SU-DHL-6 (cell line): ENCODE results near the gene CLCA1.

Experiments used
- H2AFZ ChIP-seq: fragments of 200-600 bp; sonication (generic); 2 replicates; pipeline ENCODE4 v1.6.1; 2014; ENCODE audit warnings: low read depth, mild to moderate bottlenecking, moderate library complexity, mixed read lengths, antibody characterized with exemption, low read length; ENCODE audit not compliant: severe bottlenecking
- H3F3A ChIP-seq: fragments of 200-600 bp; shearing (Covaris generic); 2 replicates; pipeline ENCODE4 v1.6.0; 2016; ENCODE audit warnings: antibody characterized with exemption, mild to moderate bottlenecking; ENCODE audit not compliant: insufficient read depth
- H3K27ac ChIP-seq: fragments of 200-600 bp; sonication (generic); 2 replicates; pipeline ENCODE4 v1.5.1; 2016; ENCODE audit warnings: low read depth, mild to moderate bottlenecking, low read length, moderate library complexity, mixed read lengths
- H3K27me3 ChIP-seq: fragments of 200-600 bp; sonication (generic), shearing (Covaris generic); 2 replicates; pipeline ENCODE4 v1.6.0; 2014; ENCODE audit warnings: mild to moderate bottlenecking, low read length
- H3K36me3 ChIP-seq: fragments of 200-600 bp; sonication (generic); 2 replicates; pipeline ENCODE4 v1.6.1; 2014; ENCODE audit warnings: mild to moderate bottlenecking, low read length, mixed read lengths
- H3K4me2 ChIP-seq: fragments of 300-600, 200-600 bp; shearing (Covaris generic), sonication (generic); 2 replicates; pipeline ENCODE4 v1.6.0; 2014; ENCODE audit warnings: low read length, low read depth, mild to moderate bottlenecking; ENCODE audit not compliant: poor library complexity, severe bottlenecking
- H3K4me3 ChIP-seq: fragments of 200-600 bp; sonication (generic); 2 replicates; pipeline ENCODE4 v1.5.1; 2014; ENCODE audit warnings: antibody characterized with exemption, low read length, mild to moderate bottlenecking, mixed read lengths; ENCODE audit not compliant: insufficient read depth, poor library complexity, severe bottlenecking
- H3K79me2 ChIP-seq: fragments of 200-600 bp; sonication (generic); 2 replicates; pipeline ENCODE4 v1.6.1; 2014; ENCODE audit warnings: mild to moderate bottlenecking, low read length, moderate library complexity; ENCODE audit not compliant: insufficient read depth
- H3K9ac ChIP-seq: fragments of 200-600 bp; sonication (generic); 2 replicates; pipeline ENCODE4 v1.7.0; 2014; ENCODE audit warnings: mild to moderate bottlenecking, low read length
- H3K9me2 ChIP-seq: fragments of 200-600 bp; sonication (generic); replicated peaks from 2 replicates; pipeline ENCODE4 v1.6.1; 2014; ENCODE audit warnings: low read length; ENCODE audit not compliant: insufficient read depth
- H3K9me3 ChIP-seq: fragments of 200-600 bp; sonication (generic); 2 replicates; pipeline ENCODE4 v1.6.1; 2014; ENCODE audit warnings: low read length, mixed read lengths; ENCODE audit not compliant: insufficient read depth
- H4K20me1 ChIP-seq: fragments of 200-600 bp; sonication (generic); 2 replicates; pipeline ENCODE4 v1.6.1; 2014; ENCODE audit warnings: low read depth, mild to moderate bottlenecking, antibody characterized with exemption, low read length, moderate library complexity, mixed read lengths
- CTCF ChIP-seq: fragments of 200-600 bp; sonication (generic); IDR thresholded peaks from one replicate; pipeline ENCODE4 v1.5.1; 2017; ENCODE audit warnings: antibody characterized with exemption, mild to moderate bottlenecking, low read length, moderate library complexity; ENCODE audit not compliant: insufficient read depth, poor library complexity, severe bottlenecking
- EZH2phosphoT487 ChIP-seq: fragments of 200-600 bp; sonication (generic), shearing (Covaris generic); conservative IDR thresholded peaks from 2 replicates; pipeline ENCODE4 v1.6.1; 2018; ENCODE audit warnings: mild to moderate bottlenecking, antibody characterized with exemption, low read length, moderate library complexity, mixed read lengths

The CLCA1 gene

GRCh38 chr1:86450847-86451246, 17.9 kb upstream of the CLCA1 start:
- Histone ChIP-seq H3K36me3 (no peaks in the 10 kb centered on the region), H3K9me2 (no peaks in the 10 kb centered on the region), H3K4me2 (no peak overlapping the region), H3F3A (no peaks in the 10 kb centered on the region), H4K20me1 (no peaks in the 10 kb centered on the region), H3K27me3 (no peaks in the 10 kb centered on the region), H3K9me3 (no peaks in the 10 kb centered on the region), H3K9ac (no peak overlapping the region), H3K79me2 (no peaks in the 10 kb centered on the region), H3K4me3 (no peak overlapping the region), H2AFZ (no peak overlapping the region), H3K27ac (no peak overlapping the region)
- no peak for TF ChIP-seq CTCF
- TF ChIP-seq EZH2phosphoT487: no peak

DNA sequence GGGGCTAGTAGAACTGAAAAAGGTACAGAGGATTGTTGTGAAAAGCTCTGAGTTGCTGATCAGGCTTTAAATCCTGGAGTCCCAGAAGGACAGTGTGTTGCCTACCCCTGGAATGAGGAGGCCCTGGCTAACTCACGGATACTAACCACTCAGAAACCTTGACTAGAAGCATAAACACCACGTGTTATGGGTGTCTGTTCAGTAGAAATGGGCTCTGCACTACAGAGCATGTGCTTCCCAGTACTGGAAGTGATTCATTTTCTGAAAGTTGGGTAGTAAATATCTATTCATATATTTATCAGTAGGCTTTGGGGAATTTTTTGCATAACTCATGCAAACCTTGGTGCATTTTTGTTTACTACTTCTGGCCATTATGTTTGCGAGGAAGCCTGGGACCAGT, 15.1 kb upstream of the CLCA1 start:
- Histone ChIP-seq H2AFZ (no peak overlapping the region), H3F3A (no peaks in the 10 kb centered on the region), H3K9me3 (no peaks in the 10 kb centered on the region), H3K4me3 (no peak overlapping the region), H3K27me3 (no peaks in the 10 kb centered on the region), H3K79me2 (no peaks in the 10 kb centered on the region), H4K20me1 (no peaks in the 10 kb centered on the region), H3K9me2 (no peaks in the 10 kb centered on the region), H3K36me3 (no peaks in the 10 kb centered on the region), H3K4me2 (no peak overlapping the region), H3K9ac (no peak overlapping the region), H3K27ac (no peak overlapping the region)
- TF ChIP-seq EZH2phosphoT487: no peak
- TF ChIP-seq CTCF: no peak

GRCh38 chr1:86455073-86455472, 13.7 kb upstream of the CLCA1 start:
- Histone ChIP-seq H3F3A (no peaks in the 10 kb centered on the region), H3K9ac (no peak overlapping the region), H3K27me3 (no peaks in the 10 kb centered on the region), H2AFZ (no peak overlapping the region), H3K27ac (no peak overlapping the region), H3K4me2 (no peak overlapping the region), H3K9me3 (no peaks in the 10 kb centered on the region), H3K36me3 (no peaks in the 10 kb centered on the region), H3K9me2 (no peaks in the 10 kb centered on the region), H4K20me1 (no peaks in the 10 kb centered on the region), H3K79me2 (no peaks in the 10 kb centered on the region), H3K4me3 (no peak overlapping the region)
- no peak for TF ChIP-seq EZH2phosphoT487
- TF ChIP-seq CTCF: no peak

- H3K27ac ChIP-seq: no peak overlapping the region
- no peaks in the 10 kb centered on the region for H3K79me2 ChIP-seq
- no peak overlapping the region for H2AFZ ChIP-seq
- TF ChIP-seq EZH2phosphoT487: no peak
- no peak for TF ChIP-seq CTCF
- H3K9me2 ChIP-seq: no peaks in the 10 kb centered on the region
- no peaks in the 10 kb centered on the region for H3K36me3 ChIP-seq
- no peak overlapping the region for H3K9ac ChIP-seq
- H3K9me3 ChIP-seq: no peaks in the 10 kb centered on the region
- H3K27me3 ChIP-seq: no peaks in the 10 kb centered on the region
- H3K4me3 ChIP-seq: no peak overlapping the region
- H4K20me1 ChIP-seq: no peaks in the 10 kb centered on the region
- no peak overlapping the region for H3K4me2 ChIP-seq
- no peaks in the 10 kb centered on the region for H3F3A ChIP-seq
Observed at GRCh38 chr1:86460998-86461397, 7.7 kb upstream of the CLCA1 start.
